K562 treated with DMSO at 1 percent for 48 hours (cell line): ENCODE measurements around the gene TM9SF3. TPM values are rescaled to one million over a fixed set of nuclear protein-coding genes. Genes with fewer than 3 reads are reported as not detected.

Experiments used
- total RNA-seq: library from RNA; unstranded; fragments of 300-600 nt; gene quantifications from 2 replicates; pipeline ENCODE4 v1.2.3, GENCODE V29; 2022; ENCODE audit warnings: low replicate concordance; ENCODE audit errors: extremely low read depth

TM9SF3 gene
- not detected in 2 replicates for total RNA-seq

GRCh38 chr10:96586419-96587263 is at the start of gene TM9SF3:
Gene TM9SF3, minus strand, starts transcription at chr10:96587012. Its CDS starts 177 bp downstream, at chr10:96586835.

GRCh38 chr10:96513698-96514561 is 72.9 kb downstream of the TM9SF3 start, which contains the start of gene TLL2:
Gene TLL2, minus strand, starts transcription at chr10:96513926. Its CDS starts 241 bp downstream, at chr10:96513685.

Other genes with a start within 250 kb of the TM9SF3 start
- gene OPALIN, start 228.0 kb downstream of the TM9SF3 start, total RNA-seq: not detected in 2 replicates
- not detected in 2 replicates for gene TLL2, start 73.1 kb downstream of the TM9SF3 start, total RNA-seq
- not detected in 2 replicates for gene PIK3AP1, start 133.5 kb upstream of the TM9SF3 start, total RNA-seq
- gene LCOR, start 245.3 kb upstream of the TM9SF3 start, total RNA-seq: not detected in 2 replicates